ENCODE data around the gene NOS3. TPM values are rescaled to one million over a fixed set of nuclear protein-coding genes. Genes with fewer than 3 reads are reported as not detected.

The NOS3 gene
- total RNA-seq, 2 experiments from 2014 or later: 5.4 to 6.2 TPM

DNA sequence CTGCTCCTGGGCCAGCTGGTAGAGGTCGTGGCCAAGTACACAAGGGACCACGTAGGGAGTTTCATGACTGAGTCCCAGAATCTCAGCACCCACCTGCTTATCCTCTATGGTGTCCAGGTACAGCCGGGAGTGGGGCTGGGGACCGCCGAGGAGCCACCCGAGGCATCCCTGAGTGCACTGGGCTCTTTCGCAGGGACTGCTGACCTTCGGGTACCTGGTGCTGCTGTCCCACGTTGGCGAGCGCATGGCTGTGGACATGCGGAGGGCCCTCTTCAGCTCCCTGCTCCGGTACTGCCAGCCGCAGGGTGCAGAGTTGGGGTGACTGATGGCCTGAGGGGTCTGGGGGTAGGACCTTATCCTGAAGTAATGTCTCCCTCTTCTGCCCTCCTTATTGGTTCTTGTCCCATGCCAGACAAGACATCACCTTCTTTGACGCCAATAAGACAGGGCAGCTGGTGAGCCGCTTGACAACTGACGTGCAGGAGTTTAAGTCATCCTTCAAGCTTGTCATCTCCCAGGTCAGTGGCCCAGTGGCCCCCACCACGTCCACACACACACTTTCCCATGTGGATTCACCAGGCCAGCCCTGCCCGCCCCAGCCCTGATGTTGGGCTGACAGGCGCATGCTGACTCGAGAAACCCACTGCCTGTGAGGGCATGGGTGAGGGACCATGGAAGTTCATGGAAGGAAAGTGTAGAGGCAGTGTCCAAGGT is 43.7 kb downstream of the NOS3 start:
- ChIA-PET POLR2A (interaction anchor here (0.6 to 1.0 kb wide), 2 partner anchors 12 to 235 kb away, joined by 3 read pairs; no protein-coding TSS in a partner anchor), CTCF (no interaction called here)
- Mint-ChIP-seq H3K36me3 (ENCODE audit: low read depth) (peaks cover 8% of the 10 kb centered on the region), H3K27me3 (no peaks in the 10 kb centered on the region), H3K4me3 (no peak overlapping the region), H3K27ac (no peak overlapping the region), H3K9me3 (no peaks in the 10 kb centered on the region), H3K4me1 (ENCODE audit: low read depth) (peaks cover 14% of the 10 kb centered on the region)
- ATAC-seq: no peak
- no peak for DNase-seq
- TF ChIP-seq, protein P1, sequence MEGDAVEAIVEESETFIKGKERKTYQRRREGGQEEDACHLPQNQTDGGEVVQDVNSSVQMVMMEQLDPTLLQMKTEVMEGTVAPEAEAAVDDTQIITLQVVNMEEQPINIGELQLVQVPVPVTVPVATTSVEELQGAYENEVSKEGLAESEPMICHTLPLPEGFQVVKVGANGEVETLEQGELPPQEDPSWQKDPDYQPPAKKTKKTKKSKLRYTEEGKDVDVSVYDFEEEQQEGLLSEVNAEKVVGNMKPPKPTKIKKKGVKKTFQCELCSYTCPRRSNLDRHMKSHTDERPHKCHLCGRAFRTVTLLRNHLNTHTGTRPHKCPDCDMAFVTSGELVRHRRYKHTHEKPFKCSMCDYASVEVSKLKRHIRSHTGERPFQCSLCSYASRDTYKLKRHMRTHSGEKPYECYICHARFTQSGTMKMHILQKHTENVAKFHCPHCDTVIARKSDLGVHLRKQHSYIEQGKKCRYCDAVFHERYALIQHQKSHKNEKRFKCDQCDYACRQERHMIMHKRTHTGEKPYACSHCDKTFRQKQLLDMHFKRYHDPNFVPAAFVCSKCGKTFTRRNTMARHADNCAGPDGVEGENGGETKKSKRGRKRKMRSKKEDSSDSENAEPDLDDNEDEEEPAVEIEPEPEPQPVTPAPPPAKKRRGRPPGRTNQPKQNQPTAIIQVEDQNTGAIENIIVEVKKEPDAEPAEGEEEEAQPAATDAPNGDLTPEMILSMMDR (IDR thresholded peaks at IDR 0.05): no peak
- intact Hi-C loops (cut with micrococcal nuclease): no loop called here

DNA sequence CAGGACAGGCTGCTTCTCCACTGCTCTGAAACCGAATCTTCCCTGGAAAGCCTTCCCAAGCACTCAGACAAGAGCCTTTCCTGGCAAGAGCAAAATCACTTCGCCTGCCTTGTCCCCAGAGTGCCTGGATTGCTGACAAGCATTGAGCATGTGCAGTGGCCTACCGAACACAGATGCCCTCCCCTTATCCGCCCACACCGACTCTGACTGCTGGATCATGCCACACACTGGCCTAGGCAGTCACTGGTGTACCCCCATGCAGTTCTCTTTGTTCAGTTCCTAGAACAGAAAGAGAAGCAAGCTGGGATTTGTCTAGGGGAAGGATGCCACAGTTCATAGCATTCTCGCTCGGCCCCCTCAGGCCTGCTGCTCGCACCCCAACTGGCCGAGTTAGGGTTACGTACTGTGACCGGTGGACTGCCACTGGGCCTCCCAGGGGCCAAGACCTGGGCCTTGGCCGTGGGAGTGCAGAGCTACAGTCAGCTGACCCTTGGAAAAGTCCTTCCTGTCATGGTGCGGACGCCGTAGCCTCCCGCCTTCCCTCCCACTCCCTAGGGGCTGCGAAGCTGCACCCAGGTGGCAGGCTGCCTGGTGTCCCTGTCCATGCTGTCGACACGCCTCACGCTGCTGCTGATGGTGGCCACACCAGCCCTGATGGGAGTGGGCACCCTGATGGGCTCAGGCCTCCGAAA is 44.4 kb downstream of the NOS3 start:
- Mint-ChIP-seq H3K4me1 (ENCODE audit: low read depth) (peaks cover 18% of the 10 kb centered on the region), H3K36me3 (ENCODE audit: low read depth) (peaks cover 8% of the 10 kb centered on the region), H3K9me3 (no peaks in the 10 kb centered on the region), H3K4me3 (no peak overlapping the region), H3K27me3 (no peaks in the 10 kb centered on the region), H3K27ac (no peak overlapping the region)
- TF ChIP-seq, protein P1 (IDR thresholded peaks at IDR 0.05): no peak
- ATAC-seq: no peak
- POLR2A ChIA-PET: interaction anchor here (0.6 kb wide), 1 partner anchor 234 kb away, joined by 3 read pairs; no protein-coding TSS in a partner anchor
- no peak for DNase-seq
- CTCF ChIA-PET: no interaction called here
- intact Hi-C loops (cut with micrococcal nuclease): no loop called here

DNA sequence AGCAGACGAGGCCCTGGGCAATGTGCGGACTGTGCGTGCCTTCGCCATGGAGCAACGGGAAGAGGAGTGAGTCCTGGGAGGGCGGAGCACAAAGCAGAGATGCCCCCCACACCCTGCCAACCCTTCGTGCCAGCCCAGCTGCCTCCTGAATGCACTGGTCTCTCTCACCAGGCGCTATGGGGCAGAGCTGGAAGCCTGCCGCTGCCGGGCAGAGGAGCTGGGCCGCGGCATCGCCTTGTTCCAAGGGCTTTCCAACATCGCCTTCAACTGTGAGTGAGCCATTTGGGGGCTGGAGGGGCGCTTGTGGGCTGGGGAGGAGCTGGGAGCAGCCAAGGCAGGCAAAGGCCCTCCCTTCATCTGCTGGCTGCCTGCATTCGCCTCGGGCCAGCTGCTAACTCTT is 45.1 kb downstream of the NOS3 start:
- Mint-ChIP-seq H3K4me1 (ENCODE audit: low read depth) (peaks cover 20% of the 10 kb centered on the region), H3K27me3 (no peaks in the 10 kb centered on the region), H3K9me3 (no peaks in the 10 kb centered on the region), H3K4me3 (no peak overlapping the region), H3K27ac (no peak overlapping the region), H3K36me3 (ENCODE audit: low read depth) (peaks cover 8% of the 10 kb centered on the region)
- TF ChIP-seq, protein P1 (IDR thresholded peaks at IDR 0.05): no peak
- ATAC-seq (no peak), DNase-seq (no peak)
- ChIA-PET CTCF (no interaction called here), POLR2A (interaction anchor here (0.5 kb wide), 1 partner anchor 732 kb away, joined by 3 read pairs; no protein-coding TSS in a partner anchor)
- intact Hi-C loops (cut with micrococcal nuclease): no loop called here

DNA sequence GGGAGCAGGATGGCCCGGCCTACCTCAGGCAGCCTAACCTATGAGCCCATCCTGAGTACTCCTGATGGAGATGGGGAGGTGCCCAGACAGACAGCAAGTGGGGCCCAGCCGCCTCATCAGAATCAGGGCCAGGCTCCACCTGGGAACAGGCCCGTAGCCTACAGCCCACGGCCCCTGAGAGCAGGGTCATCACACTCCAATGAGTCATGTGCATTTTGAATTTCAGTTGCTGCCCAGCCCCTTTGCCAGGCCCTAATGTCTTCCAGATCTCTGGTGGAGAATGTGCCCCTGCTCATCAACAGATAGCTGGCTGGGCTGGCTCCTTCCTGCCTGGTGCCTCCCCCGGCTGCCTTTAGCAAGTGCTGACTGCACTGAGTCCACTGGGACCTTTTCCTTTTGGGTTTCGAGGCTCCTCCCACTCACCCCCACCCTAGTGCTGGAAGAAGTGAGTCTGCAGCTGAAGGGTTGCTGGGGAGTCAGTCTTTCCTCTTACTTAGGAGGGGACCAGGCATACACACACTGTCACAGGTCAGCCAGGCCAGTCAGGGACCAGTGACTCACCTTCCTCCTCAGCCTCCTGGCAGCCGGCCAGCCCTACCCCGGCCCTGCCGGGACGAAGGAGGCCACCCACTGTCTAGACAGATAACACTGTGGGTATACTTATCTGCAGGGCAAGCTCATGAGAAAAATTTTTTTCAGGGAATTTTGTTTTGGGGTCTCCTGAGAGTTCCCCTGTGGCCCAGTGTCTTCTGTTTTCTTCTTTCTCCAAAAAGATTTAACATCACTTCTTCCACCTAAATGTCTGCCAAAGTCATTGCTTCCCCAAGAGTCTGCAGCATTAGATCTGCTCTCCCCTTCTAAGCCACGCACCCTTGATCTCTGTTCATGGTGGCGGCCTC is 48.4 kb downstream of the NOS3 start:
- ATAC-seq: peak; percentile 93
- POLR2A ChIA-PET: interaction anchor here (0.7 to 1.7 kb wide), 5 partner anchors 11 to 43 kb away, joined by 3 to 4 read pairs (median 4); partner anchors contain the start of gene ABCB8
- no peaks in the 10 kb centered on the region for H3K27me3 Mint-ChIP-seq
- DNase-seq: peak; percentile 96
- intact Hi-C loops (cut with micrococcal nuclease): no loop called here
- CTCF ChIA-PET: interaction anchor here (0.9 to 2.3 kb wide), 6 partner anchors 11 to 141 kb away, joined by 3 to 9 read pairs (median 4); partner anchors contain the start of gene ABCB8
- H3K4me3 Mint-ChIP-seq: peak overlapping the region; percentile 5
- H3K4me1 Mint-ChIP-seq (ENCODE audit: low read depth): peaks cover 20% of the 10 kb centered on the region
- TF ChIP-seq, protein P1 (IDR thresholded peaks at IDR 0.05): no peak
- peaks cover 8% of the 10 kb centered on the region for H3K36me3 Mint-ChIP-seq (ENCODE audit: low read depth)
- peak overlapping the region; percentile 89 for H3K27ac Mint-ChIP-seq
- no peaks in the 10 kb centered on the region for H3K9me3 Mint-ChIP-seq
